Tibial nerve (tissue), 4 donors: ENCODE measurements around the gene GLTP. TPM values are rescaled to one million over a fixed set of nuclear protein-coding genes. Genes with fewer than 3 reads are reported as not detected.
"Not testable (repeated sequence)": the region's sequence is repeated elsewhere in the genome, so short reads cannot be mapped to it uniquely, and the experiment has no call there.

Experiments
- DNase-seq, 2 donors: peaks; one replicate each; pipeline ENCODE4 v3.0.0-alpha.2; 2019; ENCODE audit warnings: low spot score in 2 of 2
- H3K27ac ChIP-seq, 4 donors: fragments of 200-600 bp; sonication (generic) in 3 of 4; one replicate each; pipeline ENCODE4 v1.5.1; 2017 to 2019; ENCODE audit warnings: mild to moderate bottlenecking in 1 of 4
- H3K27me3 ChIP-seq, 2 donors: fragments of 200-600 bp; sonication (generic) in 1 of 2; one replicate each; pipeline versions ENCODE4 v1.5.1 to v1.6.0; 2017 to 2019
- H3K36me3 ChIP-seq, 3 donors: fragments of 200-600 bp; sonication (generic); one replicate each; pipeline ENCODE4 v1.5.1; 2018 to 2019
- H3K4me1 ChIP-seq, 4 donors: fragments of 200-600 bp; sonication (generic) in 3 of 4; one replicate each; pipeline ENCODE4 v1.5.1; 2017 to 2019
- H3K4me3 ChIP-seq, 4 donors: fragments of 200-600 bp; sonication (generic) in 3 of 4; one replicate each; pipeline ENCODE4 v1.5.1; 2017 to 2019; ENCODE audit warnings: mild to moderate bottlenecking in 1 of 4, moderate library complexity in 1 of 4
- H3K9me3 ChIP-seq, 4 donors: fragments of 200-600 bp; sonication (generic) in 3 of 4; one replicate each; pipeline ENCODE4 v1.5.1; 2017 to 2019
- EP300 ChIP-seq, 2 donors: sonication (generic); formaldehyde crosslinking; IDR thresholded peaks; one replicate each; pipeline ENCODE4 v1.6.1; 2017; ENCODE audit warnings: antibody characterized with exemption in 2 of 2, mild to moderate bottlenecking in 1 of 2
- POLR2A ChIP-seq, 2 donors: fragments of 450-650 bp; IDR thresholded peaks; one replicate each; pipeline ENCODE4 v1.6.1; 2017; ENCODE audit warnings: antibody characterized with exemption in 2 of 2, mild to moderate bottlenecking in 2 of 2, moderate library complexity in 2 of 2
- WGBS, 2 donors: methylation state at CpG; one replicate each; pipeline ENCODE4 v1.1.5; 2018; 5-methylcytosine and 5-hydroxymethylcytosine counted together
- total RNA-seq, 4 donors: library from RNA; depleted of rRNA; stranded (reverse); fragments of >200 nt; gene quantifications; one replicate each; pipeline ENCODE4 v1.1.0, GENCODE V29; 2016
- TF ChIP-seq, protein P1 (sequence below), 5 experiments: fragments of 200-600 bp in 3 of 5; fragments of 450-650 bp in 2 of 5; sonication (generic) in 3 of 5; IDR thresholded peaks; one replicate each; pipeline ENCODE4 v1.5.1; 2016 to 2019; ENCODE audit warnings: antibody characterized with exemption in 5 of 5, mild to moderate bottlenecking in 3 of 5, moderate library complexity in 2 of 5

The GLTP gene, protein sequence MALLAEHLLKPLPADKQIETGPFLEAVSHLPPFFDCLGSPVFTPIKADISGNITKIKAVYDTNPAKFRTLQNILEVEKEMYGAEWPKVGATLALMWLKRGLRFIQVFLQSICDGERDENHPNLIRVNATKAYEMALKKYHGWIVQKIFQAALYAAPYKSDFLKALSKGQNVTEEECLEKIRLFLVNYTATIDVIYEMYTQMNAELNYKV
- 10 to 100 TPM; 42.0 to 71.7 (median 49.7) TPM for total RNA-seq

GRCh38 chr12:109880043-109880931, at the start of gene GLTP:
Gene GLTP (minus strand): TSS chr12:109880541. CDS start chr12:109880374, 167 bp downstream.
- Histone ChIP-seq H3K9me3 (no peaks in the 10 kb centered on the region), H3K27ac (peak within 1 kb of the TSS; percentile 81 to 94 (median 90)), H3K4me3 (peak within 1 kb of the TSS; percentile 79 to 92 (median 84)), H3K27me3 (no peaks in the 10 kb centered on the region), H3K36me3 (no peaks in the 10 kb centered on the region), H3K4me1 (peaks cover 0 to 49% (median 31%) of the 10 kb centered on the region in 4 donors)
- 0% methylated on average over 22 to 36 of the region's 92 CpGs for WGBS, 2 donors
- peak; percentile 67 to 73 for DNase-seq
- TF ChIP-seq EP300 (IDR thresholded peaks at IDR 0.05) (peak in 1 of 2 donors; percentile 47), POLR2A (IDR thresholded peaks at IDR 0.05) (peak; percentile 57 to 70)
- TF ChIP-seq, protein P1, sequence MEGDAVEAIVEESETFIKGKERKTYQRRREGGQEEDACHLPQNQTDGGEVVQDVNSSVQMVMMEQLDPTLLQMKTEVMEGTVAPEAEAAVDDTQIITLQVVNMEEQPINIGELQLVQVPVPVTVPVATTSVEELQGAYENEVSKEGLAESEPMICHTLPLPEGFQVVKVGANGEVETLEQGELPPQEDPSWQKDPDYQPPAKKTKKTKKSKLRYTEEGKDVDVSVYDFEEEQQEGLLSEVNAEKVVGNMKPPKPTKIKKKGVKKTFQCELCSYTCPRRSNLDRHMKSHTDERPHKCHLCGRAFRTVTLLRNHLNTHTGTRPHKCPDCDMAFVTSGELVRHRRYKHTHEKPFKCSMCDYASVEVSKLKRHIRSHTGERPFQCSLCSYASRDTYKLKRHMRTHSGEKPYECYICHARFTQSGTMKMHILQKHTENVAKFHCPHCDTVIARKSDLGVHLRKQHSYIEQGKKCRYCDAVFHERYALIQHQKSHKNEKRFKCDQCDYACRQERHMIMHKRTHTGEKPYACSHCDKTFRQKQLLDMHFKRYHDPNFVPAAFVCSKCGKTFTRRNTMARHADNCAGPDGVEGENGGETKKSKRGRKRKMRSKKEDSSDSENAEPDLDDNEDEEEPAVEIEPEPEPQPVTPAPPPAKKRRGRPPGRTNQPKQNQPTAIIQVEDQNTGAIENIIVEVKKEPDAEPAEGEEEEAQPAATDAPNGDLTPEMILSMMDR (IDR thresholded peaks at IDR 0.05): peak; percentile 48 to 99 (median 96)

DNA sequence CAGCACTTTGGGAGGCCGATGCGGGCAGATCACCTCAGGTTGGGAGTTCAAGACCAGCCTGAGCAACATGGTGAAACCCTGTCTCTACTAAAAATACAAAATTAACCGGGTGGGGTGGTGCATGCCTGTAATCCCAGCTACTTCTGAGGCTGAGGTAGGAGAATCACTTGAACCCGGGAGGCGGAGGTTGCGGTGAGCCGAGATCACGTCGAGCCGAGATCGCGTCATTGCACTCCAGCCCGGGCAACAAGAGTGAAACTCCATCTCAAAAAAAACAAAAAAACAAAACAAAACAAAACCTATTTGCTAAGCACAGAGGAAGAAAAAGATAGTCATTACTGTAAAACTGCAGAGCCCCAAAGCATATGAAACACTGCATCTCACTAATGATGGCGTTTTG, 49.0 kb upstream of the GLTP start:
- 90 to 96% methylated on average over 14 of the region's 14 CpGs for WGBS, 2 donors
- not testable (repeated sequence) for H3K4me1 ChIP-seq, H3K4me3 ChIP-seq, H3K27ac ChIP-seq, DNase-seq, H3K9me3 ChIP-seq, H3K27me3 ChIP-seq
- H3K36me3 ChIP-seq: peaks cover 0 to 84% (median 7%) of the 10 kb centered on the region in 3 donors

GRCh38 chr12:109928058-109928656, 47.8 kb upstream of the GLTP start:
- Histone ChIP-seq H3K4me3 (no peak overlapping the region), H3K36me3 (peaks cover 0 to 82% (median 7%) of the 10 kb centered on the region in 3 donors), H3K9me3 (no peaks in the 10 kb centered on the region), H3K27me3 (no peaks in the 10 kb centered on the region), H3K4me1 (peaks cover 0 to 3% (median 0%) of the 10 kb centered on the region in 4 donors), H3K27ac (no peak overlapping the region)
- DNase-seq: no peak
- 89 to 90% methylated on average over 12 of the region's 12 CpGs for WGBS, 2 donors
- TF ChIP-seq, protein P1 (IDR thresholded peaks at IDR 0.05): no peak
- TF ChIP-seq EP300 (IDR thresholded peaks at IDR 0.05): no peak
- no peak for TF ChIP-seq POLR2A (IDR thresholded peaks at IDR 0.05)

DNA sequence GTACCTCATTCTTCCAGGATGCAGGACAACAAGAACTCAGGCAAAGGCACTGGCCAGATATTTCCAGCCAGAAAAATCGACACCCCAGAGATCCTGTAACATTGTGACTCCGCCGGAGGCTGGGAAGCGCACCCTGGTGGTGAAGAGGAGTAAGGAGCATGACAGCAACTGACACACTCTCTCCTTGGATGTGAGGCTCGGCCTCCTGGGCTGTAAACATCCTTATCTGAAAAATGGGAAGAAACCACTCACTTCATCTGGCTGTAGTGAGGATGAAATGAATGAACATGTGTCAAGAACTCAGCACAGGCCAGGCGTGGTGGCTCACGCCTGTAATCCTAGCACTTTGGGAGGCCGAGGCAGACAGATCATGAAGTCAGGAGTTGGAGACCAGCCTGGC, 47.3 kb upstream of the GLTP start:
- H3K4me1 ChIP-seq: peaks cover 0 to 3% (median 0%) of the 10 kb centered on the region in 4 donors
- no peak for DNase-seq
- peaks cover 0 to 82% (median 7%) of the 10 kb centered on the region in 3 donors for H3K36me3 ChIP-seq
- no peak overlapping the region for H3K4me3 ChIP-seq
- no peak overlapping the region for H3K27ac ChIP-seq
- no peaks in the 10 kb centered on the region for H3K27me3 ChIP-seq
- H3K9me3 ChIP-seq: no peaks in the 10 kb centered on the region
- TF ChIP-seq EP300 (IDR thresholded peaks at IDR 0.05) (no peak), POLR2A (IDR thresholded peaks at IDR 0.05) (no peak)
- TF ChIP-seq, protein P1 (IDR thresholded peaks at IDR 0.05): peak in 3 of 5 experiments; percentile 17 to 43 (median 38)
- 78 to 81% methylated on average over 8 of the region's 8 CpGs for whole genome bisulfite sequencing, 2 donors

GRCh38 chr12:109926488-109927210, 46.3 kb upstream of the GLTP start:
- no peak for DNase-seq
- Histone ChIP-seq H3K4me3 (no peak overlapping the region), H3K36me3 (peaks cover 0 to 82% (median 7%) of the 10 kb centered on the region in 3 donors), H3K27me3 (no peaks in the 10 kb centered on the region), H3K27ac (no peak overlapping the region), H3K9me3 (no peaks in the 10 kb centered on the region), H3K4me1 (peaks cover 0 to 3% (median 0%) of the 10 kb centered on the region in 4 donors)
- 78% methylated on average over 7 to 9 of the region's 11 CpGs for WGBS, 2 donors
- TF ChIP-seq EP300 (IDR thresholded peaks at IDR 0.05) (no peak), POLR2A (IDR thresholded peaks at IDR 0.05) (no peak)
- TF ChIP-seq, protein P1 (IDR thresholded peaks at IDR 0.05): no peak
